Fibroblast of villous mesenchyme (primary cell): ENCODE results near the gene DMRTC1B. TPM values are rescaled to one million over a fixed set of nuclear protein-coding genes. Genes with fewer than 3 reads are reported as not detected.
"Not testable (repeated sequence)": the region's sequence is repeated elsewhere in the genome, so short reads cannot be mapped to it uniquely, and the experiment has no call there.

Source experiments
- DNase-seq: peaks from one replicate; pipeline ENCODE4 v3.0.0-alpha.2; 2010; ENCODE audit warnings: low read depth
- H3K4me3 ChIP-seq: 2 replicates; pipeline ENCODE4 v1.5.1; 2011; ENCODE audit warnings: low read depth, mild to moderate bottlenecking, low read length
- total RNA-seq: library from RNA; depleted of rRNA; stranded (reverse); fragments of >200 nt; gene quantifications from 2 replicates; pipeline ENCODE4 v1.2.3, GENCODE V29; 2012
- TF ChIP-seq, protein P1 (sequence below): IDR thresholded peaks from 2 replicates; pipeline ENCODE4 v1.5.1; 2012; ENCODE audit warnings: low read depth, mild to moderate bottlenecking, low read length; ENCODE audit not compliant: insufficient read depth

The DMRTC1B gene
- not detected in 2 replicates for total RNA-seq

DNA sequence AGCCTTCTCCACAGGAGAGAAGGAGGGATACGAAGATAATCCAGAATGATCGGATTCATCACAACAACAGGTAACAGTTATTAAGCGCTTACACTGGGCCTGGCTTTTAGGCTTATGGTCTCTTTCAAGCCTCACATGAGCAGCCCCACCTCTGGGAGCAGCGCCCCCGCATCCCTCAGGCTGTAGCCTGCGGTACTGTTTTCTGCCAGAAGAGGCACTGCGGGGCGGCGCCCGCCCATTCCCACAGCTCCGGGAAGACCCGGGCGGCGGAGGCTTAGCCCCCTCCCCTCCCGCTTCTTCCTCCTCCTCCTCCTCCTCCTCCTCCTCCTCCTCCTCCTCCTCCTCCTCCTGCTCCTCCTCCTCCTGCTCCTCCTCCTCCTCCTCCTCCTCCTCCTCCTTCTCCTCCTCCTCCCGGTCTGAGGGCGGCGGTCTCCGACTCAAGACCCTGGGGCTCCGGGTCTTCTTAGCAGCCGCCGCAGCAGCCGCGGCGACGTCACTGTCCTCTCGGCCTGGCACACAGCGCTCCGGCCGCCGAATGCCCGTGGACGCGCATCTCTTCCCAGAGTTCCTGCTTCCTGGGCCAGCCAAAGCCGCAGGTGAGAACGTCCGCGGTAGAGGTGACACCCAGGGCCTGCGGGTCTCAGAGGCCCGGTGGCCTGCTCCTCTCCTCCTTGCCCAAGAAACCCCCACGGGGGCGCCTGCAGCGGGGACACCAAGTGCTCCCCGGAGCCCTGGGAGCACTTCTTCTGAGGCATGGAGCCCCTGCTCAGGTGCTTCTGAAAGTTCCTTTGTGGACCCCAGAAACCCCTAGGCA, at the start of gene DMRTC1B:
DMRTC1B (plus strand) TSS at position 238 of the 814 bp plus-strand sequence. CDS start 68,246 bp downstream, outside the sequence.
- H3K4me3 ChIP-seq, DNase-seq: not testable (repeated sequence)

GRCh38 chrX:72727846-72728245, 48.8 kb upstream of the DMRTC1B start:
- TF ChIP-seq, protein P1, sequence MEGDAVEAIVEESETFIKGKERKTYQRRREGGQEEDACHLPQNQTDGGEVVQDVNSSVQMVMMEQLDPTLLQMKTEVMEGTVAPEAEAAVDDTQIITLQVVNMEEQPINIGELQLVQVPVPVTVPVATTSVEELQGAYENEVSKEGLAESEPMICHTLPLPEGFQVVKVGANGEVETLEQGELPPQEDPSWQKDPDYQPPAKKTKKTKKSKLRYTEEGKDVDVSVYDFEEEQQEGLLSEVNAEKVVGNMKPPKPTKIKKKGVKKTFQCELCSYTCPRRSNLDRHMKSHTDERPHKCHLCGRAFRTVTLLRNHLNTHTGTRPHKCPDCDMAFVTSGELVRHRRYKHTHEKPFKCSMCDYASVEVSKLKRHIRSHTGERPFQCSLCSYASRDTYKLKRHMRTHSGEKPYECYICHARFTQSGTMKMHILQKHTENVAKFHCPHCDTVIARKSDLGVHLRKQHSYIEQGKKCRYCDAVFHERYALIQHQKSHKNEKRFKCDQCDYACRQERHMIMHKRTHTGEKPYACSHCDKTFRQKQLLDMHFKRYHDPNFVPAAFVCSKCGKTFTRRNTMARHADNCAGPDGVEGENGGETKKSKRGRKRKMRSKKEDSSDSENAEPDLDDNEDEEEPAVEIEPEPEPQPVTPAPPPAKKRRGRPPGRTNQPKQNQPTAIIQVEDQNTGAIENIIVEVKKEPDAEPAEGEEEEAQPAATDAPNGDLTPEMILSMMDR = no peak

DNA sequence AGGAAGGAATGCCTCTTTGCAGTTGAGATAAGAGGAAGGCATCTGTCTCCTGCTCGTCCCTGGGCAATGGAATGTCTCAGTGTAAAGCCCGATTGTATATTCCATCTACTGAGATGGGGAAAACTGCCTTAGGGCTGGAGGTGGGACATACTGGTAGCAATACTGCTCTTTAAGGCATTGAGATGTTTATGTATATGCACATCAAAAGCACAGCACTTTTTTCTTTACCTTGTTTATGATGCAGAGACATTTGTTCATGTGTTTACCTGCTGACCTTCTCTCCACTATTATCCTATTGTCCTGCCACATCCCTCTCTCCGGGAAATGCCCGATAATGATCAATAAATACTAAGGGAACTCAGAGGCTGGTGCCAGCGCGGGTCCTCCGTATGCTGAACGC, 43.1 kb upstream of the DMRTC1B start:
- H3K4me3 ChIP-seq, DNase-seq: not testable (repeated sequence)

More at GRCh38 chrX:72727846-72728245, 48.8 kb upstream of the DMRTC1B start:
- DNase-seq = no peak
- no peak overlapping the region for H3K4me3 ChIP-seq

GRCh38 chrX:72735561-72735960, 41.1 kb upstream of the DMRTC1B start:
- DNase-seq = no peak
- no peak overlapping the region for H3K4me3 ChIP-seq
- TF ChIP-seq, protein P1 = no peak

DNA sequence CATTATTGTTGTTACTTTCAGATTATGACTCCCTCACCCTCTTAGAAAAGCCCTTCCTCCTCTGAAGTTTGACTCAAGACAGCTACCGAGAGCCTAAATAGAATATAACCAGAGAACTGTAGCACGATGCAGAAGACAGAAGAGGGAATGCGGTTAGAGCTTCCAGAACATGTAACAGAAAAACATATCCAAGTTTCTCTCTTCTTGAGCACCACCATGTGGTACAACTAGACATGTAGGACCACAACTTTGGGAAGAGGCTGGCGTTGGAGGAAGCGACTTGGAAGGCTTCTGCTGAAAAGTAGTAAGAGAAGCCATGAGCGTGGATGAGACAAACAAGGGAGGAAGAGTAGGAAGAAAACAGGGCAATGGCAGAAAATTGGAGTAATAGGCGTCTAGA, 31.1 kb upstream of the DMRTC1B start:
- DNase-seq, H3K4me3 ChIP-seq: not testable (repeated sequence)

GRCh38 chrX:72748545-72748944, 28.1 kb upstream of the DMRTC1B start:
- H3K4me3 ChIP-seq, DNase-seq: not testable (repeated sequence)

- not testable (repeated sequence) for H3K4me3 ChIP-seq, DNase-seq
These were observed 16.2 kb upstream of the DMRTC1B start for GRCh38 chrX:72760454-72760853.

GRCh38 chrX:72777467-72777790, 739 bp downstream of the DMRTC1B start:
- not testable (repeated sequence) for DNase-seq, H3K4me3 ChIP-seq

- DNase-seq = not testable (repeated sequence)
These were observed 1.5 kb downstream of the DMRTC1B start for GRCh38 chrX:72778146-72778545.

DNA sequence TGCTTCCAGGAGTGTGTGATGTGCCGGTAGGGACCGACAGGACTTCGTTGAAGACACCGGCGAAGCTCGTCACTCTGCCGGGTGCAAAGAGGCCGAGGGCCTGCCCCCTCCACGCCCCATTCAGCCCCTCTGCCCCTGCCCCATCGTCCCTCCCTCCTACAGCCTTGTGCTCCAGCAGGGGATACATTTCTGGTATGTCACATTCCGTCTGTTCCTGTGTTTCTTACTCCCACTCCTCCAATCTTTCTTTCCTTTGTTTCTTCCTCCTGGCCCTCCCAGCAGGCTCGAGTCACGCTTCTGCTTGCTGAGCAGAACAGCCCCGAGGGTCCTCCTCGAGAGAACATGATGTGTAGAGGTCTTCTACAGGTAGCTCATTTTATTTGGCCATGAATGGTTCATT, 5.9 kb downstream of the DMRTC1B start, which contains the start of gene FAM236B:
FAM236B (minus strand) TSS at position 101 of the 400 bp plus-strand sequence; CDS start at position 1, 100 bp downstream.
- not testable (repeated sequence) for H3K4me3 ChIP-seq, DNase-seq

More at GRCh38 chrX:72778146-72778545, 1.5 kb downstream of the DMRTC1B start:
- H3K4me3 ChIP-seq = not testable (repeated sequence)

DNA sequence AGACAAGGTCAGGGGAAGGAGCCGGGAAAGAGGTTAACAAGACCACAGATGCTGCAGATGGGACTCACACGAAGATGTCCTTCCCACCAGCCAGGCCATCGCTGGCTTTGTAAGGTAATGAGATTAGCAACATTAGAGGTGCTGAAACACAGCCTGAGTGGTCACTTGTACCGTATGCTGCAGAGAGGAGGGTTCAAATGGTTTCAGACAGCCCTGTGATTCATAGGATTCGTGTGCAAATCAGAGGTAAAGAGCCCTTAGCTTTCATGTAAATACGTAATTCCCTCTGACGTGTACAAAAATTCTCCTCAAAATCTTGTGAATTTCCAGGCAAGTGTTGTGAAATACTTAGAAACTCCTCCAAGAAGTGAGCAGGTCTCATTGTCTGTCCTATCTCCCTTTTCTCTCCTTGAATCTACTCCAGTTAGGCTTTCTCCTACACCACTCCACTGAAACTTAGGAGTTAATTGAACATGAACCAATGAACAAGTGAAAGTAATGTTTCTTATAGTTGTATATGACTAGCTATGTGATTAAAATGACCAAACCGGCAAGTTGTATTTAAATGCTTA, 6.8 kb downstream of the DMRTC1B start:
- DNase-seq, H3K4me3 ChIP-seq: not testable (repeated sequence)

GRCh38 chrX:72783964-72784363, 7.3 kb downstream of the DMRTC1B start:
- not testable (repeated sequence) for H3K4me3 ChIP-seq, DNase-seq

DNA sequence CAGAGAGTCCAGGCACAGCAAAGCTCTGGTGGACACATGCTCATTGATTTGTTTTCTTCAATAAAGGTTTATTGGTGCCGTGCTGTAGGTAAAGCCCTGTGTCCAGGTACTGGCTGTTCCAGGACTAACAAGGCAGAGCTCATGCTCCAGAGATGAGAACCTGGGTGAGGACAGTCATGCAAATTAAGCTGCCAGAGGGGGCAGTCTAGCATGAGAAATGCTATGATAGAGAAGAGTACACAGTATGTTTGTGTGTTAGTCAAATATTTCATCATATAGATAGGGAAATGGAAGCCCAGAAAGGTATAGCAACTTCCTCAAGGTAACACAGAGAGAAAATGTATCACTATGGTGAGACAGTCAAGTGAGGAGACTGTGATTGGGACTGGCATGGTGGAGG, 11.5 kb downstream of the DMRTC1B start:
- not testable (repeated sequence) for DNase-seq, H3K4me3 ChIP-seq

DNA sequence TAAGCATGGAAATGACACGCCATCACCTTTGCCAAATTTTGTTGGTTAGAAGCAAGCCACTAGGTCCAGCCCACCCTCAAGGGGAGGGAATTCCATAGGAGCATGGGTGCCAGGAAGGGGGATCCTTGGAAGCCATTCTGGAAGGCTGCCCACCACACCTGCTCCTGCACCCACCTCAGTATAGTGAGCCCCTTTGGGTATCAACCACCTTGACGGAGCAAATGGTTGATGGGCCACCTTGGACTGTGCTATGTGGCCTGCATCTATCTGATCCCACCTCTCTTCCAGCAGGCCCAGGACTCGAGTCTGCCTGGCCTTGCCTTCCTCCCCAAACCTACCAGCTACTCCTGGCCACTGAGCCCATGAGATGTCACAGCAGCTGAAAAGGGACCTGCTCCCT, 13.7 kb downstream of the DMRTC1B start:
- DNase-seq, H3K4me3 ChIP-seq: not testable (repeated sequence)

- not testable (repeated sequence) for H3K4me3 ChIP-seq
These were observed 31.4 kb downstream of the DMRTC1B start, which contains the start of gene FAM236D for GRCh38 chrX:72808110-72808509. FAM236D (minus strand) TSS chrX:72808210; CDS start chrX:72808110, 100 bp downstream.

DNA sequence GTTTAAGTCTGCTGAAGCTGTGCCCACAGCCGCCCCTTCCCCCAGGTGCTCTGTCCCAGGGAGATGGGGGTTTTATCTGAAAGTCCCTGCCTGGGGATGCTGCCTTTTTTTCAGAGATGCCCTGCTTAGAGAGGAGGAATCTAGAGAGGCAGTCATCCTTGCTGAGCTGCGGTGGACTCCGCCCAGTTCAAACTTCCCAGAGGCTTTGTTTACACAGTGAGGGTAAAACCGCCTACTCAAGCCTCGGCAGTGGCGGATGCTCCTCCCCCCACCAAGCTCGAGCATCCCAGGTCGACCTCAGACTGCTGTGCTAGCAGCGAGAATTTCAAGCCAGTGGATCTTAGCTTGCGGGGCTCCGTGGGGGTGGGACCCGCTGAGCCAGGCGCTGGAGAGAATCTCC, 54.0 kb downstream of the DMRTC1B start:
- not testable (repeated sequence) for DNase-seq, H3K4me3 ChIP-seq

More at GRCh38 chrX:72808110-72808509, 31.4 kb downstream of the DMRTC1B start, which contains the start of gene FAM236D:
- DNase-seq = not testable (repeated sequence)

DNA sequence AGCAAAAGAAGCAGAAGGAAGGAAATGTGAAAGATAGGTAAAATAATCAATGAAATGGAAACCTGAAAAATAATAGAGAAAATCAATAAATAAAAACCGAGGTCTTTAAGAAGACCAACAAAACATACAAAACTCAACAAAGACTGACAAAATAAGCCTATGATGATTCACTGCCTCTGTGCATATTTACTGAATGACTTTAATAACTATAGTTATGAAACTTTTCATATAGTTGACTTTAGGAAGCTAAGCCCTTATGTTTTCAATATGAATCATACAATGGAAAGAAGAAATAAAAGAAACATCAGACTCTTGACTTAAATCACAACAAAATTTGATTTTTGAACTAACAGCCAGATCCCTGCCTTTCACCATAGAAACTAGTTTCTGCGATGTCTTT, 60.8 kb downstream of the DMRTC1B start:
- DNase-seq, H3K4me3 ChIP-seq: not testable (repeated sequence)
